Fibroblast of lung (primary cell): ENCODE measurements around the gene FOXC1.

Experiments used
- EZH2 ChIP-seq: IDR thresholded peaks from 2 replicates; pipeline ENCODE4 v1.5.1; 2012; ENCODE audit warnings: low read length, control low read depth, mild to moderate bottlenecking; ENCODE audit errors: missing control alignments
- TF ChIP-seq, protein P1 (sequence below), 2 donors: IDR thresholded peaks in 1 of 2; conservative IDR thresholded peaks in 1 of 2; 1 replicate in 1 of 2; 2 replicates in 1 of 2; pipeline ENCODE4 v1.5.1; 2011 to 2012; ENCODE audit warnings: low read length in 2 of 2, control low read depth in 1 of 2, inconsistent platforms in 1 of 2, low read depth in 1 of 2, mild to moderate bottlenecking in 1 of 2

- TF ChIP-seq, protein P1, sequence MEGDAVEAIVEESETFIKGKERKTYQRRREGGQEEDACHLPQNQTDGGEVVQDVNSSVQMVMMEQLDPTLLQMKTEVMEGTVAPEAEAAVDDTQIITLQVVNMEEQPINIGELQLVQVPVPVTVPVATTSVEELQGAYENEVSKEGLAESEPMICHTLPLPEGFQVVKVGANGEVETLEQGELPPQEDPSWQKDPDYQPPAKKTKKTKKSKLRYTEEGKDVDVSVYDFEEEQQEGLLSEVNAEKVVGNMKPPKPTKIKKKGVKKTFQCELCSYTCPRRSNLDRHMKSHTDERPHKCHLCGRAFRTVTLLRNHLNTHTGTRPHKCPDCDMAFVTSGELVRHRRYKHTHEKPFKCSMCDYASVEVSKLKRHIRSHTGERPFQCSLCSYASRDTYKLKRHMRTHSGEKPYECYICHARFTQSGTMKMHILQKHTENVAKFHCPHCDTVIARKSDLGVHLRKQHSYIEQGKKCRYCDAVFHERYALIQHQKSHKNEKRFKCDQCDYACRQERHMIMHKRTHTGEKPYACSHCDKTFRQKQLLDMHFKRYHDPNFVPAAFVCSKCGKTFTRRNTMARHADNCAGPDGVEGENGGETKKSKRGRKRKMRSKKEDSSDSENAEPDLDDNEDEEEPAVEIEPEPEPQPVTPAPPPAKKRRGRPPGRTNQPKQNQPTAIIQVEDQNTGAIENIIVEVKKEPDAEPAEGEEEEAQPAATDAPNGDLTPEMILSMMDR (conservative IDR thresholded peaks at IDR 0.05 in 1 of 2, IDR thresholded peaks at IDR 0.05 in 1 of 2; ENCODE audit: low read depth in 1 of 2, low read length in 2 of 2), result no peak
- no peak for TF ChIP-seq EZH2
Observed at GRCh38 chr6:1614448-1615150, 4.9 kb downstream of the FOXC1 start.
